Activated naive CD4-positive, alpha-beta T cell treated with anti-CD3 and anti-CD28 coated beads, Interleukin-2, amount 50 U/mL, for 72 hours (primary cell): ENCODE results near the gene NRXN3. TPM values are rescaled to one million over a fixed set of nuclear protein-coding genes. Genes with fewer than 3 reads are reported as not detected.

Experiments used
- ATAC-seq, 2 donors: fragments of 150-1000 bp; cut with Tn5 transposase; 2 replicates each; pipeline ENCODE4 v1.10.0; 2021; ENCODE audit warnings: mild to moderate bottlenecking in 2 of 2, moderate library complexity in 2 of 2
- DNase-seq, 2 donors: peaks; one replicate each; pipeline ENCODE4 v3.0.0; 2021 to 2022; ENCODE audit warnings: low spot score in 2 of 2
- H3K27ac Mint-ChIP-seq, 2 donors: one replicate each; pipeline ENCODE4 v1.8.0; 2022; ENCODE audit warnings: mild to moderate bottlenecking in 2 of 2, mixed read lengths in 2 of 2
- H3K36me3 Mint-ChIP-seq, 2 donors: one replicate each; pipeline ENCODE4 v1.8.0; 2022; ENCODE audit warnings: mixed read lengths in 2 of 2
- H3K9me3 Mint-ChIP-seq, 2 donors: one replicate each; pipeline ENCODE4 v1.8.0; 2022; ENCODE audit warnings: mixed read lengths in 2 of 2
- total RNA-seq, 2 donors: library from RNA; stranded (reverse); gene quantifications; one replicate each; pipeline ENCODE4 v1.2.3, GENCODE V29; 2022

The NRXN3 gene
- total RNA-seq, 2 donors from 2014 or later = not detected

GRCh38 chr14:79576424-79576823, 1406.3 kb downstream of the NRXN3 start:
- no peak overlapping the region for H3K27ac Mint-ChIP-seq

GRCh38 chr14:79578470-79578869, 1408.3 kb downstream of the NRXN3 start:
- Mint-ChIP-seq H3K9me3 (peaks cover 5 to 16% of the 10 kb centered on the region in 2 donors), H3K27ac (no peak overlapping the region), H3K36me3 (no peaks in the 10 kb centered on the region)
- ATAC-seq (no peak), DNase-seq (no peak)

More at GRCh38 chr14:79576424-79576823, 1406.3 kb downstream of the NRXN3 start:
- Mint-ChIP-seq H3K36me3 (no peaks in the 10 kb centered on the region), H3K9me3 (peaks cover 5 to 16% of the 10 kb centered on the region in 2 donors)
- no peak for ATAC-seq
- DNase-seq = no peak

GRCh38 chr14:79580414-79580813, 1410.2 kb downstream of the NRXN3 start:
- H3K36me3 Mint-ChIP-seq = no peaks in the 10 kb centered on the region
- ATAC-seq (no peak), DNase-seq (no peak)
- H3K27ac Mint-ChIP-seq = no peak overlapping the region
- peaks cover 5 to 21% of the 10 kb centered on the region in 2 donors for H3K9me3 Mint-ChIP-seq

- Mint-ChIP-seq H3K9me3 (peaks cover 5 to 21% of the 10 kb centered on the region in 2 donors), H3K36me3 (no peaks in the 10 kb centered on the region), H3K27ac (no peak overlapping the region)
- ATAC-seq (no peak), DNase-seq (no peak)
Observed at GRCh38 chr14:79580906-79581305, 1410.7 kb downstream of the NRXN3 start.

GRCh38 chr14:79581912-79582576, 1411.9 kb downstream of the NRXN3 start:
- H3K9me3 Mint-ChIP-seq = peaks cover 5 to 21% of the 10 kb centered on the region in 2 donors
- no peaks in the 10 kb centered on the region for H3K36me3 Mint-ChIP-seq
- no peak overlapping the region for H3K27ac Mint-ChIP-seq
- ATAC-seq = no peak
- no peak for DNase-seq

GRCh38 chr14:79583738-79584408, 1413.7 kb downstream of the NRXN3 start:
- DNase-seq = no peak
- no peak overlapping the region for H3K27ac Mint-ChIP-seq
- ATAC-seq = no peak
- peaks cover 3 to 18% of the 10 kb centered on the region in 2 donors for H3K9me3 Mint-ChIP-seq
- no peaks in the 10 kb centered on the region for H3K36me3 Mint-ChIP-seq

- Mint-ChIP-seq H3K36me3 (no peaks in the 10 kb centered on the region), H3K9me3 (peaks cover 3 to 18% of the 10 kb centered on the region in 2 donors), H3K27ac (no peak overlapping the region)
- ATAC-seq = no peak
- no peak for DNase-seq
Observed at GRCh38 chr14:79584679-79585078, 1414.5 kb downstream of the NRXN3 start.

GRCh38 chr14:79585845-79586244, 1415.7 kb downstream of the NRXN3 start:
- H3K9me3 Mint-ChIP-seq = peaks cover 7 to 8% of the 10 kb centered on the region in 2 donors
- H3K27ac Mint-ChIP-seq = no peak overlapping the region
- ATAC-seq = no peak
- no peaks in the 10 kb centered on the region for H3K36me3 Mint-ChIP-seq
- DNase-seq = no peak

- ATAC-seq = no peak
- peaks cover 4 to 5% of the 10 kb centered on the region in 2 donors for H3K9me3 Mint-ChIP-seq
- H3K36me3 Mint-ChIP-seq = no peaks in the 10 kb centered on the region
- no peak for DNase-seq
- no peak overlapping the region for H3K27ac Mint-ChIP-seq
Observed at GRCh38 chr14:79586416-79586815, 1416.2 kb downstream of the NRXN3 start.

GRCh38 chr14:79586989-79587598, 1416.9 kb downstream of the NRXN3 start:
- no peaks in the 10 kb centered on the region for H3K36me3 Mint-ChIP-seq
- H3K27ac Mint-ChIP-seq = no peak overlapping the region
- H3K9me3 Mint-ChIP-seq = peaks cover 4 to 5% of the 10 kb centered on the region in 2 donors
- no peak for ATAC-seq
- no peak for DNase-seq

- ATAC-seq = peak; percentile 66 to 91
- H3K27ac Mint-ChIP-seq = no peak overlapping the region
Observed at GRCh38 chr14:79587875-79588274, 1417.7 kb downstream of the NRXN3 start.

GRCh38 chr14:79588398-79588797, 1418.2 kb downstream of the NRXN3 start:
- H3K27ac Mint-ChIP-seq = no peak overlapping the region
- H3K9me3 Mint-ChIP-seq = peaks cover 4 to 5% of the 10 kb centered on the region in 2 donors
- ATAC-seq (no peak), DNase-seq (no peak)
- H3K36me3 Mint-ChIP-seq = no peaks in the 10 kb centered on the region

More at GRCh38 chr14:79587875-79588274, 1417.7 kb downstream of the NRXN3 start:
- peaks cover 4 to 5% of the 10 kb centered on the region in 2 donors for H3K9me3 Mint-ChIP-seq
- DNase-seq = no peak
- no peaks in the 10 kb centered on the region for H3K36me3 Mint-ChIP-seq

GRCh38 chr14:79596551-79596950, 1426.4 kb downstream of the NRXN3 start:
- no peak for DNase-seq
- no peaks in the 10 kb centered on the region for H3K36me3 Mint-ChIP-seq
- no peak overlapping the region for H3K27ac Mint-ChIP-seq
- no peak for ATAC-seq
- no peaks in the 10 kb centered on the region for H3K9me3 Mint-ChIP-seq

- DNase-seq (no peak), ATAC-seq (no peak)
- no peaks in the 10 kb centered on the region for H3K9me3 Mint-ChIP-seq
- no peaks in the 10 kb centered on the region for H3K36me3 Mint-ChIP-seq
- no peak overlapping the region for H3K27ac Mint-ChIP-seq
Observed at GRCh38 chr14:79597566-79597965, 1427.4 kb downstream of the NRXN3 start.

- Mint-ChIP-seq H3K27ac (no peak overlapping the region), H3K36me3 (no peaks in the 10 kb centered on the region), H3K9me3 (no peaks in the 10 kb centered on the region)
- DNase-seq (no peak), ATAC-seq (no peak)
Observed at GRCh38 chr14:79598339-79598738, 1428.2 kb downstream of the NRXN3 start.

- no peaks in the 10 kb centered on the region for H3K9me3 Mint-ChIP-seq
- no peak overlapping the region for H3K27ac Mint-ChIP-seq
- ATAC-seq (no peak), DNase-seq (no peak)
- H3K36me3 Mint-ChIP-seq = no peaks in the 10 kb centered on the region
Observed at GRCh38 chr14:79599239-79599638, 1429.1 kb downstream of the NRXN3 start.

- no peaks in the 10 kb centered on the region for H3K36me3 Mint-ChIP-seq
- no peak overlapping the region for H3K27ac Mint-ChIP-seq
- DNase-seq (no peak), ATAC-seq (no peak)
- H3K9me3 Mint-ChIP-seq = no peaks in the 10 kb centered on the region
Observed at GRCh38 chr14:79600406-79600805, 1430.2 kb downstream of the NRXN3 start.
